Lower leg skin (tissue), 3 donors: ENCODE measurements around the gene HLA-B.

Experiments
- CTCF ChIP-seq, 3 donors: fragments of 450-650 bp; IDR thresholded peaks; one replicate each; pipeline ENCODE4 v1.5.1; 2016; ENCODE audit warnings: antibody characterized with exemption in 3 of 3, mild to moderate bottlenecking in 3 of 3, moderate library complexity in 2 of 3
- POLR2A ChIP-seq, 2 donors: fragments of 450-650 bp; IDR thresholded peaks; one replicate each; pipeline ENCODE4 v1.6.1; 2016 to 2017; ENCODE audit warnings: antibody characterized with exemption in 2 of 2, mild to moderate bottlenecking in 1 of 2, moderate library complexity in 1 of 2

- TF ChIP-seq CTCF (IDR thresholded peaks at IDR 0.05) = no peak
- TF ChIP-seq POLR2A (IDR thresholded peaks at IDR 0.05) = peak in 1 of 2 donors; percentile 26
Measured at GRCh38 chr6:31400467-31401289, 43.7 kb upstream of the HLA-B start.
